ENCODE measurements around the gene DNMT1.

DNA sequence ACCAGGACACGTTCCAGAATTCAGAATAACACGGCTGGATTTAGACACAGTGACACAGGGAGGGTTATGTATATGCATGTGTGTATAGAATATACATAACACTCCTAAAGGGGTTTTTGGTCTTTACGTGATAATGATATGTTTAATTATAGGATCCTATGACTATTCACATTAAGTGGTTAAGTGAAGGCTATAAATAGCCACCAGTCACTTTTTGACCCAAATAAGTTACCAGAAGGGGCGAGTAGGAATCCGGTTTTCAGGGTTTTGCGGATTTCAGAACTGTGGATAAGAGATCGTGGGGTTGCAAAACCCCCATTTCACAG, 99.2 kb downstream of the DNMT1 start:
- TF ChIP-seq, protein P1, sequence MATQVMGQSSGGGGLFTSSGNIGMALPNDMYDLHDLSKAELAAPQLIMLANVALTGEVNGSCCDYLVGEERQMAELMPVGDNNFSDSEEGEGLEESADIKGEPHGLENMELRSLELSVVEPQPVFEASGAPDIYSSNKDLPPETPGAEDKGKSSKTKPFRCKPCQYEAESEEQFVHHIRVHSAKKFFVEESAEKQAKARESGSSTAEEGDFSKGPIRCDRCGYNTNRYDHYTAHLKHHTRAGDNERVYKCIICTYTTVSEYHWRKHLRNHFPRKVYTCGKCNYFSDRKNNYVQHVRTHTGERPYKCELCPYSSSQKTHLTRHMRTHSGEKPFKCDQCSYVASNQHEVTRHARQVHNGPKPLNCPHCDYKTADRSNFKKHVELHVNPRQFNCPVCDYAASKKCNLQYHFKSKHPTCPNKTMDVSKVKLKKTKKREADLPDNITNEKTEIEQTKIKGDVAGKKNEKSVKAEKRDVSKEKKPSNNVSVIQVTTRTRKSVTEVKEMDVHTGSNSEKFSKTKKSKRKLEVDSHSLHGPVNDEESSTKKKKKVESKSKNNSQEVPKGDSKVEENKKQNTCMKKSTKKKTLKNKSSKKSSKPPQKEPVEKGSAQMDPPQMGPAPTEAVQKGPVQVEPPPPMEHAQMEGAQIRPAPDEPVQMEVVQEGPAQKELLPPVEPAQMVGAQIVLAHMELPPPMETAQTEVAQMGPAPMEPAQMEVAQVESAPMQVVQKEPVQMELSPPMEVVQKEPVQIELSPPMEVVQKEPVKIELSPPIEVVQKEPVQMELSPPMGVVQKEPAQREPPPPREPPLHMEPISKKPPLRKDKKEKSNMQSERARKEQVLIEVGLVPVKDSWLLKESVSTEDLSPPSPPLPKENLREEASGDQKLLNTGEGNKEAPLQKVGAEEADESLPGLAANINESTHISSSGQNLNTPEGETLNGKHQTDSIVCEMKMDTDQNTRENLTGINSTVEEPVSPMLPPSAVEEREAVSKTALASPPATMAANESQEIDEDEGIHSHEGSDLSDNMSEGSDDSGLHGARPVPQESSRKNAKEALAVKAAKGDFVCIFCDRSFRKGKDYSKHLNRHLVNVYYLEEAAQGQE (IDR thresholded peaks at IDR 0.05; ENCODE audit: insufficient read depth in 1 of 2, low read depth in 2 of 2, low read length in 2 of 2): no peak
- TF ChIP-seq SIN3A (IDR thresholded peaks at IDR 0.05; ENCODE audit: borderline replicate concordance, insufficient read depth, low read length): no peak
- no peak for TF ChIP-seq POLR2AphosphoS5 (IDR thresholded peaks at IDR 0.05; ENCODE audit: low read depth, low read length)
- TF ChIP-seq TAF1 (IDR thresholded peaks at IDR 0.05; ENCODE audit: borderline replicate concordance, insufficient read depth, low read length): no peak
- no peak for TF ChIP-seq FOXP2 (optimal IDR thresholded peaks at IDR 0.05; ENCODE audit: borderline replicate concordance, extremely low read depth, extremely low read length, insufficient read depth)

Measured in PFSK-1 (cell line).